Measurements from ENCODE around the gene TCF4.

DNA sequence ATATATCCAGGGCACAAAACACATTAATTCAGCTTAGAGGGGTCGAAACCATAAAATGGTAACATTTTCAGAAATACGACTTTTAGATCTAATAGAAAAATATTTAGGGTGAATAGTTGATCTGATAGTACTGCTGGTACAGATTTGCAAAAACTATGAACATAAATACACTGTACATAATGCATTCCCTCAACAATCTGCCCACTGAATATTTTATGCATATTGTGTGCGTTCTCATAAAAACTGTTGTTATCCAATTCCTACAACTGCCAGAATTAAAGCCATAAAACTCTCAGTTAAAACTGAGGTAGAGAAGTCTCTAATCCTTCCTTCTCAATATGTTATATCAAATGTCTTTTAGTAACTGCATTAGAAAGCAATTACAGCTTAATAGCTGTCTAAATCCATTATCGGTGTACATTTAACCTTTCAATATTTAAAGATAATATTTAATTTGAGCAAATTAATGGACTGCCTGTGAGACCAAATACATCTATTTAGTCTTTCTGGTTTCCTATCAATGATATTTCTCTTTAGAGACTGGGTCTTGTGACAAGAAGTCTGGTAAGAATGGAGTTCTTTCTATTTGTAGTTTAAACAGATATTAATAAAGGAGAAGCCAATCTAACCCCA lies 32.5 kb downstream of the TCF4 start:
- TF ChIP-seq, protein P1, sequence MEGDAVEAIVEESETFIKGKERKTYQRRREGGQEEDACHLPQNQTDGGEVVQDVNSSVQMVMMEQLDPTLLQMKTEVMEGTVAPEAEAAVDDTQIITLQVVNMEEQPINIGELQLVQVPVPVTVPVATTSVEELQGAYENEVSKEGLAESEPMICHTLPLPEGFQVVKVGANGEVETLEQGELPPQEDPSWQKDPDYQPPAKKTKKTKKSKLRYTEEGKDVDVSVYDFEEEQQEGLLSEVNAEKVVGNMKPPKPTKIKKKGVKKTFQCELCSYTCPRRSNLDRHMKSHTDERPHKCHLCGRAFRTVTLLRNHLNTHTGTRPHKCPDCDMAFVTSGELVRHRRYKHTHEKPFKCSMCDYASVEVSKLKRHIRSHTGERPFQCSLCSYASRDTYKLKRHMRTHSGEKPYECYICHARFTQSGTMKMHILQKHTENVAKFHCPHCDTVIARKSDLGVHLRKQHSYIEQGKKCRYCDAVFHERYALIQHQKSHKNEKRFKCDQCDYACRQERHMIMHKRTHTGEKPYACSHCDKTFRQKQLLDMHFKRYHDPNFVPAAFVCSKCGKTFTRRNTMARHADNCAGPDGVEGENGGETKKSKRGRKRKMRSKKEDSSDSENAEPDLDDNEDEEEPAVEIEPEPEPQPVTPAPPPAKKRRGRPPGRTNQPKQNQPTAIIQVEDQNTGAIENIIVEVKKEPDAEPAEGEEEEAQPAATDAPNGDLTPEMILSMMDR (IDR thresholded peaks at IDR 0.05; ENCODE audit: insufficient read depth, low read length): no peak
- no peak for TF ChIP-seq GABPA (IDR thresholded peaks at IDR 0.05; ENCODE audit: low read depth)
- no peak for TF ChIP-seq POLR2AphosphoS5 (IDR thresholded peaks at IDR 0.05; ENCODE audit: low read depth)
- TF ChIP-seq, protein P2, sequence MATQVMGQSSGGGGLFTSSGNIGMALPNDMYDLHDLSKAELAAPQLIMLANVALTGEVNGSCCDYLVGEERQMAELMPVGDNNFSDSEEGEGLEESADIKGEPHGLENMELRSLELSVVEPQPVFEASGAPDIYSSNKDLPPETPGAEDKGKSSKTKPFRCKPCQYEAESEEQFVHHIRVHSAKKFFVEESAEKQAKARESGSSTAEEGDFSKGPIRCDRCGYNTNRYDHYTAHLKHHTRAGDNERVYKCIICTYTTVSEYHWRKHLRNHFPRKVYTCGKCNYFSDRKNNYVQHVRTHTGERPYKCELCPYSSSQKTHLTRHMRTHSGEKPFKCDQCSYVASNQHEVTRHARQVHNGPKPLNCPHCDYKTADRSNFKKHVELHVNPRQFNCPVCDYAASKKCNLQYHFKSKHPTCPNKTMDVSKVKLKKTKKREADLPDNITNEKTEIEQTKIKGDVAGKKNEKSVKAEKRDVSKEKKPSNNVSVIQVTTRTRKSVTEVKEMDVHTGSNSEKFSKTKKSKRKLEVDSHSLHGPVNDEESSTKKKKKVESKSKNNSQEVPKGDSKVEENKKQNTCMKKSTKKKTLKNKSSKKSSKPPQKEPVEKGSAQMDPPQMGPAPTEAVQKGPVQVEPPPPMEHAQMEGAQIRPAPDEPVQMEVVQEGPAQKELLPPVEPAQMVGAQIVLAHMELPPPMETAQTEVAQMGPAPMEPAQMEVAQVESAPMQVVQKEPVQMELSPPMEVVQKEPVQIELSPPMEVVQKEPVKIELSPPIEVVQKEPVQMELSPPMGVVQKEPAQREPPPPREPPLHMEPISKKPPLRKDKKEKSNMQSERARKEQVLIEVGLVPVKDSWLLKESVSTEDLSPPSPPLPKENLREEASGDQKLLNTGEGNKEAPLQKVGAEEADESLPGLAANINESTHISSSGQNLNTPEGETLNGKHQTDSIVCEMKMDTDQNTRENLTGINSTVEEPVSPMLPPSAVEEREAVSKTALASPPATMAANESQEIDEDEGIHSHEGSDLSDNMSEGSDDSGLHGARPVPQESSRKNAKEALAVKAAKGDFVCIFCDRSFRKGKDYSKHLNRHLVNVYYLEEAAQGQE (IDR thresholded peaks at IDR 0.05; ENCODE audit: insufficient replicate concordance, low read depth): no peak
- no peak for TF ChIP-seq SPI1 (IDR thresholded peaks at IDR 0.05; ENCODE audit: borderline replicate concordance, low read depth)

Measured in HL-60 (cell line).